ENCODE measurements around the gene TNFRSF18. TPM values are rescaled to one million over a fixed set of nuclear protein-coding genes. Genes with fewer than 3 reads are reported as not detected.

Gene TNFRSF18
- total RNA-seq, 2 experiments from 2014 or later, result 126 to 135 TPM

GRCh38 chr1:1223321-1223720, 16.9 kb upstream of the TNFRSF18 start:
- peaks cover 14% of the 10 kb centered on the region for H3K4me1 Mint-ChIP-seq (ENCODE audit: low read depth)
- DNase-seq, result no peak
- H3K27ac Mint-ChIP-seq, result no peak overlapping the region
- CTCF ChIA-PET, result no interaction called here
- H3K9me3 Mint-ChIP-seq, result no peaks in the 10 kb centered on the region
- TF ChIP-seq CTCF (IDR thresholded peaks at IDR 0.05), result no peak
- H3K4me3 Mint-ChIP-seq, result no peak overlapping the region
- H3K36me3 Mint-ChIP-seq (ENCODE audit: low read depth), result peaks cover 29% of the 10 kb centered on the region
- no peaks in the 10 kb centered on the region for H3K27me3 Mint-ChIP-seq
- no peak for ATAC-seq
- intact Hi-C loops (cut with micrococcal nuclease), result no loop called here
- POLR2A ChIA-PET, result no interaction called here

GRCh38 chr1:1222575-1223225, 16.3 kb upstream of the TNFRSF18 start:
- H3K27me3 Mint-ChIP-seq, result no peaks in the 10 kb centered on the region
- no peak for TF ChIP-seq CTCF (IDR thresholded peaks at IDR 0.05)
- DNase-seq (no peak), ATAC-seq (no peak)
- CTCF ChIA-PET, result no interaction called here
- peaks cover 20% of the 10 kb centered on the region for H3K4me1 Mint-ChIP-seq (ENCODE audit: low read depth)
- H3K4me3 Mint-ChIP-seq, result no peak overlapping the region
- no peaks in the 10 kb centered on the region for H3K9me3 Mint-ChIP-seq
- no peak overlapping the region for H3K27ac Mint-ChIP-seq
- POLR2A ChIA-PET, result no interaction called here
- H3K36me3 Mint-ChIP-seq (ENCODE audit: low read depth), result peaks cover 34% of the 10 kb centered on the region
- intact Hi-C loops (cut with micrococcal nuclease), result no loop called here

- no peak for TF ChIP-seq CTCF (IDR thresholded peaks at IDR 0.05)
- H3K4me1 Mint-ChIP-seq (ENCODE audit: low read depth), result peaks cover 23% of the 10 kb centered on the region
- DNase-seq (no peak), ATAC-seq (no peak)
- intact Hi-C loops (cut with micrococcal nuclease), result no loop called here
- H3K27ac Mint-ChIP-seq, result no peak overlapping the region
- H3K36me3 Mint-ChIP-seq (ENCODE audit: low read depth), result peaks cover 36% of the 10 kb centered on the region
- no peaks in the 10 kb centered on the region for H3K27me3 Mint-ChIP-seq
- CTCF ChIA-PET, result no interaction called here
- no peak overlapping the region for H3K4me3 Mint-ChIP-seq
- POLR2A ChIA-PET, result no interaction called here
- no peaks in the 10 kb centered on the region for H3K9me3 Mint-ChIP-seq
These were observed 15.6 kb upstream of the TNFRSF18 start for GRCh38 chr1:1221887-1222574.

GRCh38 chr1:1220197-1220596, 13.8 kb upstream of the TNFRSF18 start:
- TF ChIP-seq CTCF (IDR thresholded peaks at IDR 0.05), result no peak
- Mint-ChIP-seq H3K27ac (no peak overlapping the region), H3K27me3 (no peaks in the 10 kb centered on the region), H3K36me3 (ENCODE audit: low read depth) (peaks cover 36% of the 10 kb centered on the region), H3K4me1 (ENCODE audit: low read depth) (peaks cover 32% of the 10 kb centered on the region), H3K9me3 (no peaks in the 10 kb centered on the region), H3K4me3 (no peak overlapping the region)
- ChIA-PET CTCF (no interaction called here), POLR2A (interaction anchor here (1.2 kb wide), 1 partner anchor 8 kb away, joined by 5 read pairs; no protein-coding TSS in a partner anchor)
- intact Hi-C loops (cut with micrococcal nuclease), result no loop called here
- DNase-seq, result no peak
- ATAC-seq, result no peak

GRCh38 chr1:1219341-1219740, 12.9 kb upstream of the TNFRSF18 start:
- ATAC-seq (no peak), DNase-seq (no peak)
- no peak for TF ChIP-seq CTCF (IDR thresholded peaks at IDR 0.05)
- intact Hi-C loops (cut with micrococcal nuclease), result no loop called here
- peaks cover 35% of the 10 kb centered on the region for H3K36me3 Mint-ChIP-seq (ENCODE audit: low read depth)
- peaks cover 41% of the 10 kb centered on the region for H3K4me1 Mint-ChIP-seq (ENCODE audit: low read depth)
- H3K4me3 Mint-ChIP-seq, result no peak overlapping the region
- H3K9me3 Mint-ChIP-seq, result no peaks in the 10 kb centered on the region
- ChIA-PET POLR2A (interaction anchor here (8.4 kb wide), 1 partner anchor 10 kb away, joined by 64 read pairs; the partner anchor contains the start of genes B3GALT6 and SDF4), CTCF (no interaction called here)
- no peaks in the 10 kb centered on the region for H3K27me3 Mint-ChIP-seq
- peak overlapping the region; percentile 46 for H3K27ac Mint-ChIP-seq

All from activated CD8-positive, alpha-beta T cell treated with anti-CD3 and anti-CD28 coated beads for 36 hours (primary cell).